GM12878 (cell line): Measurements from ENCODE around the gene AKAP13.

Experiments
- CTCF ChIP-seq, 3 experiments: IDR thresholded peaks in 2 of 3; conservative IDR thresholded peaks in 1 of 3; 2 replicates each; pipeline ENCODE4 v1.5.1; 2011; ENCODE audit warnings: low read depth in 3 of 3, low read length in 3 of 3, mild to moderate bottlenecking in 3 of 3, control low read depth in 2 of 3, moderate library complexity in 2 of 3, inconsistent platforms in 1 of 3, mixed read lengths in 1 of 3; ENCODE audit not compliant: control insufficient read depth in 2 of 3, insufficient read depth in 1 of 3; ENCODE audit errors: extremely low read depth in 1 of 3
- MAX ChIP-seq: IDR thresholded peaks from 2 replicates; pipeline ENCODE4 v1.6.1; 2012; ENCODE audit warnings: low read depth, low read length, improper control_type of control experiment
- POLR2AphosphoS5 ChIP-seq: IDR thresholded peaks from 2 replicates; pipeline ENCODE4 v1.6.1; 2011; ENCODE audit warnings: mild to moderate bottlenecking, low read length, inconsistent platforms
- RFX5 ChIP-seq: IDR thresholded peaks from 2 replicates; pipeline ENCODE4 v1.6.1; 2011; ENCODE audit warnings: low read depth, low read length, improper control_type of control experiment
- SIN3A ChIP-seq: IDR thresholded peaks from 2 replicates; pipeline ENCODE4 v1.6.1; 2012; ENCODE audit warnings: low read depth, low read length, improper control_type of control experiment

- TF ChIP-seq RFX5 (no peak), SIN3A (no peak), MAX (no peak), CTCF (IDR thresholded peaks at IDR 0.05 in 2 of 3, conservative IDR thresholded peaks at IDR 0.05 in 1 of 3; ENCODE audit: control insufficient read depth in 2 of 3, extremely low read depth in 1 of 3, insufficient read depth in 1 of 3, low read depth in 3 of 3, low read length in 3 of 3) (no peak), POLR2AphosphoS5 (no peak)
Measured at GRCh38 chr15:85563731-85564130, 183.3 kb downstream of the AKAP13 start.
